Activated CD8-positive, alpha-beta T cell treated with anti-CD3 and anti-CD28 coated beads for 36 hours (primary cell): Measurements from ENCODE around the gene DOCK2. TPM values are rescaled to one million over a fixed set of nuclear protein-coding genes. Genes with fewer than 3 reads are reported as not detected.

Source experiments
- ATAC-seq: fragments of 200-7000 bp; cut with Tn5 transposase; one replicate; pipeline ENCODE4 v1.10.0; 2021; ENCODE audit warnings: mild to moderate bottlenecking, moderate library complexity
- CTCF ChIA-PET: fragments of 350-600 bp; sonication (Branson Sonifier 250); formaldehyde crosslinking; loops from one replicate; lab custom pipeline; 2021; ENCODE audit warnings: antibody characterized with exemption; lab: Charles Lee
- POLR2A ChIA-PET: fragments of 350-600 bp; sonication (Branson Sonifier 250); formaldehyde crosslinking; loops from one replicate; lab custom pipeline; 2021; ENCODE audit warnings: antibody characterized with exemption; lab: Charles Lee
- DNase-seq: peaks from one replicate; pipeline ENCODE4 v3.0.0-alpha.2; 2020
- H3K27ac Mint-ChIP-seq: one replicate; pipeline ENCODE4 v1.8.0; 2021; ENCODE audit warnings: mild to moderate bottlenecking, mixed read lengths
- H3K27me3 Mint-ChIP-seq: one replicate; pipeline ENCODE4 v1.8.0; 2021; ENCODE audit warnings: mixed read lengths
- H3K36me3 Mint-ChIP-seq: one replicate; pipeline ENCODE4 v1.8.0; 2021; ENCODE audit warnings: low read depth, mixed read lengths
- H3K4me1 Mint-ChIP-seq: one replicate; pipeline ENCODE4 v1.8.0; 2021; ENCODE audit warnings: low read depth, mixed read lengths
- H3K4me3 Mint-ChIP-seq: one replicate; pipeline ENCODE4 v1.8.0; 2021; ENCODE audit warnings: mild to moderate bottlenecking, moderate library complexity, mixed read lengths
- H3K9me3 Mint-ChIP-seq: one replicate; pipeline ENCODE4 v1.8.0; 2021; ENCODE audit warnings: mixed read lengths
- intact Hi-C: fragments of 100-400 bp; cut with micrococcal nuclease; formaldehyde crosslinking; loops from one replicate; pipeline ENCODE4 v1.10.0; 2022
- total RNA-seq, 2 experiments: library from RNA; stranded (reverse); gene quantifications; one replicate each; pipeline ENCODE4 v1.2.3, GENCODE V29; 2021
- TF ChIP-seq, protein P1 (sequence below): fragments of 200-600 bp; IDR thresholded peaks from one replicate; pipeline ENCODE4 v1.8.0; 2022; ENCODE audit warnings: antibody characterized with exemption, mild to moderate bottlenecking

The DOCK2 gene
- total RNA-seq, 2 experiments from 2014 or later = 180 to 181 TPM

DNA sequence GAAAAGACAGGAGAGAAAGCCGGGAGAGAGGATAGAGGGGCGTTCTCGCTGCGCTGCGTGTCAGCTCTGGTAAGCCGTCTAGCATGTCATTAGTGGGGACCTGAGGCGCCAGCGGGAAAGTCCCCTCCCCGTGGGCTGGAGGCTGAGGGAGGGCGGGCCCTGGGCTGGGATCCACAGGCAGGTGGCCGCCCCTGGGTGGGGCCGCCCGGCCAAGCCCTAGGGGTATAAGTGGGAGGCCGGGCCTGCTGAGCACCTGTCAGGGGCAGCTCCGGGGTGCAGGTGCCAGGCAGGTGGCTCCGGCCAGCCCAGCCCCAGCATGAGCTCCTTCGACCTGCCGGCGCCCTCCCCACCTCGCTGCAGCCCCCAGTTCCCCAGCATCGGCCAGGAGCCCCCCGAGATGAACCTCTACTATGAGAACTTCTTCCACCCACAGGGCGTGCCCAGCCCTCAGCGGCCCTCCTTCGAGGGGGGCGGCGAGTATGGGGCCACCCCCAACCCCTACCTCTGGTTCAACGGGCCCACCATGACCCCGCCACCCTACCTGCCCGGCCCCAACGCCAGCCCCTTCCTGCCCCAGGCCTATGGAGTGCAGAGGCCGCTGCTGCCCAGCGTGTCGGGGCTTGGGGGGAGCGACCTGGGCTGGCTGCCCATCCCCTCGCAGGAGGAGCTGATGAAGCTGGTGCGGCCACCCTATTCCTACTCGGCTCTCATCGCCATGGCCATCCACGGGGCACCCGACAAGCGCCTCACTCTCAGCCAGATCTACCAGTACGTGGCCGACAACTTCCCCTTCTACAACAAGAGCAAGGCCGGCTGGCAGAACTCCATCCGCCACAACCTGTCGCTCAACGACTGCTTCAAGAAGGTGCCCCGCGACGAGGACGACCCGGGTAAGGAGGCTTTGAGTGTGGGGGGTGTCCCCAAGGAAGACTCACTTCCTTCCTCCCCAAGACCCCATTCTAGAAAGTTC, 468.9 kb downstream of the DOCK2 start, which contains the start of gene FOXI1:
TSS of gene FOXI1 (plus strand) at position 256 of the 970 bp plus-strand sequence. CDS start at position 317, 61 bp downstream.
- DNase-seq (no peak), ATAC-seq (no peak)
- ChIA-PET POLR2A (no interaction called here), CTCF (no interaction called here)
- H3K4me3 Mint-ChIP-seq = no peak within 1 kb of the TSS
- no peaks in the 10 kb centered on the region for H3K9me3 Mint-ChIP-seq
- H3K4me1 Mint-ChIP-seq = no peaks in the 10 kb centered on the region
- H3K27ac Mint-ChIP-seq = no peak within 1 kb of the TSS
- H3K27me3 Mint-ChIP-seq = peaks cover 4% of the 10 kb centered on the region
- intact Hi-C loops = loop anchor here (10.0 kb wide), 1 partner anchor 509 kb away; no protein-coding TSS in a partner anchor
- TF ChIP-seq, protein P1, sequence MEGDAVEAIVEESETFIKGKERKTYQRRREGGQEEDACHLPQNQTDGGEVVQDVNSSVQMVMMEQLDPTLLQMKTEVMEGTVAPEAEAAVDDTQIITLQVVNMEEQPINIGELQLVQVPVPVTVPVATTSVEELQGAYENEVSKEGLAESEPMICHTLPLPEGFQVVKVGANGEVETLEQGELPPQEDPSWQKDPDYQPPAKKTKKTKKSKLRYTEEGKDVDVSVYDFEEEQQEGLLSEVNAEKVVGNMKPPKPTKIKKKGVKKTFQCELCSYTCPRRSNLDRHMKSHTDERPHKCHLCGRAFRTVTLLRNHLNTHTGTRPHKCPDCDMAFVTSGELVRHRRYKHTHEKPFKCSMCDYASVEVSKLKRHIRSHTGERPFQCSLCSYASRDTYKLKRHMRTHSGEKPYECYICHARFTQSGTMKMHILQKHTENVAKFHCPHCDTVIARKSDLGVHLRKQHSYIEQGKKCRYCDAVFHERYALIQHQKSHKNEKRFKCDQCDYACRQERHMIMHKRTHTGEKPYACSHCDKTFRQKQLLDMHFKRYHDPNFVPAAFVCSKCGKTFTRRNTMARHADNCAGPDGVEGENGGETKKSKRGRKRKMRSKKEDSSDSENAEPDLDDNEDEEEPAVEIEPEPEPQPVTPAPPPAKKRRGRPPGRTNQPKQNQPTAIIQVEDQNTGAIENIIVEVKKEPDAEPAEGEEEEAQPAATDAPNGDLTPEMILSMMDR = no peak
- no peaks in the 10 kb centered on the region for H3K36me3 Mint-ChIP-seq

DNA sequence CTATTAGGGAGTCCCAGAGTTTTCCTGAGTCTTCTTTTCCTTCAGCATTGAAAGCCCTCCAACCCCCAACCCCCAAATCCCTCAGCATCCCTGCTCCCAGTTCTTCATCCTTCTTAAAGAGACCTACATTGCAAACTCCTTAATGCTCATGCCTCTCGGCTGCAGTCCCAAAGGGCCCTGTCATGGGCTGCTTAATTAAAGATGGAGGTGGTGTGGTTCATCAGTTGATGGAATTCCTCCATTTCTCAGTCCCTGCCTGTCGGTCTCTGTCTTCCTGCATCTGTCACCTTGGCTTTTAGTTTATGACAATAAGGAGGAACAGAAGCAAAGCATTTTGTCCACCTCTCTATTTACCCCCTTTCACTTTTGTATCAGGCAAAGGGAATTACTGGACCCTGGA, 470.6 kb downstream of the DOCK2 start:
- CTCF ChIA-PET = no interaction called here
- ATAC-seq (no peak), DNase-seq (no peak)
- H3K36me3 Mint-ChIP-seq = no peaks in the 10 kb centered on the region
- no peak overlapping the region for H3K4me3 Mint-ChIP-seq
- H3K27ac Mint-ChIP-seq = no peak overlapping the region
- intact Hi-C loops = loop anchor here (10.0 kb wide), 1 partner anchor 507 kb away; no protein-coding TSS in a partner anchor
- H3K9me3 Mint-ChIP-seq = no peaks in the 10 kb centered on the region
- no peaks in the 10 kb centered on the region for H3K4me1 Mint-ChIP-seq
- POLR2A ChIA-PET = no interaction called here
- TF ChIP-seq, protein P1 = no peak
- H3K27me3 Mint-ChIP-seq = peaks cover 4% of the 10 kb centered on the region

DNA sequence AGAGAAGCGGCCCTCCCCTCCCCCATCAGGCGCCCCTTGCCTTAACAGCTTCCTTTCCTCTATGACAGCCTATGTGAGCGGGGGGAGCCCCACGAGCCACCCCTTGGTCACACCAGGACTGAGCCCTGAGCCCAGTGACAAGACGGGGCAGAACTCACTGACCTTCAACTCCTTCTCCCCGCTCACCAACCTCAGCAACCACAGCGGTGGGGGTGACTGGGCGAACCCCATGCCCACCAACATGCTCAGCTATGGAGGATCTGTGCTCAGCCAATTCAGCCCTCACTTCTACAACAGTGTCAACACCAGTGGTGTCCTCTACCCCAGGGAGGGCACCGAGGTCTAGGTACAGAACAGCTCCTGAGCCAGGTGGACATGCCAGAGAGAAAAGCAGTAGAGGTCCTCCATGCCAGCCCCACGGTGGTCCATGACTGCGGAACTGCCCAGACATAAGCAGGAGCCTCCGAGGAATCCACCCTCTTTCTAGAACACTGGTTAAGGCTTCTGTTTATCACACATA, 471.3 kb downstream of the DOCK2 start:
- Mint-ChIP-seq H3K4me3 (no peak overlapping the region), H3K9me3 (no peaks in the 10 kb centered on the region), H3K27me3 (peaks cover 4% of the 10 kb centered on the region), H3K27ac (no peak overlapping the region), H3K36me3 (no peaks in the 10 kb centered on the region), H3K4me1 (no peaks in the 10 kb centered on the region)
- ChIA-PET POLR2A (no interaction called here), CTCF (no interaction called here)
- ATAC-seq (no peak), DNase-seq (no peak)
- intact Hi-C loops = loop anchor here (10.0 kb wide), 1 partner anchor 506 kb away; no protein-coding TSS in a partner anchor
- TF ChIP-seq, protein P1 = no peak

DNA sequence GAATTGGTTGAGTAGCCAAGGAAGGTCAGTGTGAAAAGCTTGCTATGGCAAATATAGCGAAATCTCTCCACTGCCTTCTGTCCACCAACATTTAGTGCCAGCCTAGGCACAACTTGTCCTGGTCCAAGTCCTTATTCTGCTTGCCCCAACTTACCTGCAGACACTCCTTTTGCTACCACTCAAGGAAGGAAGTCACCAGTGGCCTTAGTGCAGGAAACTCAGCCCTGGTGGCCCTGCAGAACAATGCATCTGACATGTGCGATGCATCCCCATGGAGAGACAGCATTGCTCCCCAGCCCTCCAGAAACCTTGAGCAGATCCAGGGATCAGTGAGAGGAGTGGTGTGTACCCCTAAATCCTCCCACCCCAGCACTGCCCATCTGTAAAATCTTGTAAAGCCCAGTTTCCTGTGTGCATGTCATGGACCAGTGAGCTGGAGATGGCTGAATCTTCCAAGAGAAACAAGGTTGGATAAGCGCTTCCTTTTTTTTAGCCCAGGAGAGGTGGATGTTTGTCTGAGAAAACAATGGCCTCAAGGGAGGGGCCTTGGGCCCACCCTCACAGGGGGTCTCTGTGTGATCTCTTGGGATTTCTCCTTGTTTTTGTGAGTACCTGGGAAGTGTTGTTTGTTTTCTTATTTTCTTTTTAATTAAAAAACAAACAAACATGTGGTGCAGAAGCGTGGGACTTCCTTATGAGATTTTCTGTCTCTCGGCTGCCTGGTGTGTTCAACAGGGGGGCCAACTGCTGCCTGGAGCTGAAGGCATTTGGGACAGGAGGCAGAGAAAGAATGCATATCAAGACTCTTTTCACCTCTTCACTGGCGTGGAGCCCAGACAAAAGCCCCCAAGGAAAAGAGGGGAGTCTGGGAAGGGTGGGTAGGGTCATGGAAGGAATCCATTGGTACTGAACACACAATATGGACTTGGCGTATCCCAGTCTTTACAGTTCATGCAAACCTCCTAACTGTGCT, 472.3 kb downstream of the DOCK2 start:
- ATAC-seq (no peak), DNase-seq (no peak)
- Mint-ChIP-seq H3K9me3 (no peaks in the 10 kb centered on the region), H3K4me1 (no peaks in the 10 kb centered on the region), H3K4me3 (no peak overlapping the region), H3K36me3 (no peaks in the 10 kb centered on the region), H3K27ac (no peak overlapping the region), H3K27me3 (peaks cover 4% of the 10 kb centered on the region)
- POLR2A ChIA-PET = no interaction called here
- CTCF ChIA-PET = no interaction called here
- TF ChIP-seq, protein P1 = no peak
- intact Hi-C loops = loop anchor here (10.0 kb wide), 1 partner anchor 505 kb away; no protein-coding TSS in a partner anchor
